COLO668 (cell line): ENCODE measurements around the gene CSK.
A peak's percentile ranks its signal among the peaks of the same experiment; 100 is the strongest.
"Not testable (repeated sequence)": the region's sequence is repeated elsewhere in the genome, so short reads cannot be mapped to it uniquely, and the experiment has no call there.

Experiments
- DNase-seq: peaks from one replicate; lab custom pipeline; 2025; ENCODE audit not compliant: unreplicated experiment; lab: John Stamatoyannopoulos, UW

CSK gene

GRCh38 chr15:74770211-74770903 lies 11.5 kb upstream of the CSK start:
- no peak for DNase-seq

GRCh38 chr15:74773329-74773728 lies 8.6 kb upstream of the CSK start:
- no peak for DNase-seq

GRCh38 chr15:74773731-74774252 lies 8.1 kb upstream of the CSK start:
- DNase-seq, result peak; percentile 20

- no peak for DNase-seq
Measured at GRCh38 chr15:74775132-74775562, 6.7 kb upstream of the CSK start.

GRCh38 chr15:74775894-74776293 lies 6.0 kb upstream of the CSK start:
- DNase-seq, result no peak

- no peak for DNase-seq
Measured at GRCh38 chr15:74776821-74777768, 4.8 kb upstream of the CSK start.

GRCh38 chr15:74777769-74778598 lies 3.9 kb upstream of the CSK start:
- no peak for DNase-seq

- DNase-seq, result no peak
Measured at GRCh38 chr15:74778599-74778970, 3.3 kb upstream of the CSK start.

GRCh38 chr15:74779162-74779648 lies 2.7 kb upstream of the CSK start:
- no peak for DNase-seq

- DNase-seq, result no peak
Measured at GRCh38 chr15:74780523-74781430, 1.1 kb upstream of the CSK start.

GRCh38 chr15:74782259-74783071 lies 585 bp downstream of the CSK start:
- DNase-seq, result peak; percentile 57

- peak; percentile 36 for DNase-seq
Measured at GRCh38 chr15:74783072-74783807, 1.4 kb downstream of the CSK start.

- DNase-seq, result no peak
Measured at GRCh38 chr15:74783808-74784175, 1.9 kb downstream of the CSK start.

GRCh38 chr15:74784426-74785193 lies 2.7 kb downstream of the CSK start:
- no peak for DNase-seq

GRCh38 chr15:74785194-74786032 lies 3.5 kb downstream of the CSK start:
- DNase-seq, result no peak

- DNase-seq, result not testable (repeated sequence)
Measured at GRCh38 chr15:74786081-74786480, 4.2 kb downstream of the CSK start.
